ELF-1 (cell line): ENCODE measurements around the gene CIROP.

Source experiments
- DNase-seq: peaks from one replicate; pipeline ENCODE4 v3.0.0-alpha.2; 2016; ENCODE audit warnings: low read depth, low spot score

The CIROP gene

DNA sequence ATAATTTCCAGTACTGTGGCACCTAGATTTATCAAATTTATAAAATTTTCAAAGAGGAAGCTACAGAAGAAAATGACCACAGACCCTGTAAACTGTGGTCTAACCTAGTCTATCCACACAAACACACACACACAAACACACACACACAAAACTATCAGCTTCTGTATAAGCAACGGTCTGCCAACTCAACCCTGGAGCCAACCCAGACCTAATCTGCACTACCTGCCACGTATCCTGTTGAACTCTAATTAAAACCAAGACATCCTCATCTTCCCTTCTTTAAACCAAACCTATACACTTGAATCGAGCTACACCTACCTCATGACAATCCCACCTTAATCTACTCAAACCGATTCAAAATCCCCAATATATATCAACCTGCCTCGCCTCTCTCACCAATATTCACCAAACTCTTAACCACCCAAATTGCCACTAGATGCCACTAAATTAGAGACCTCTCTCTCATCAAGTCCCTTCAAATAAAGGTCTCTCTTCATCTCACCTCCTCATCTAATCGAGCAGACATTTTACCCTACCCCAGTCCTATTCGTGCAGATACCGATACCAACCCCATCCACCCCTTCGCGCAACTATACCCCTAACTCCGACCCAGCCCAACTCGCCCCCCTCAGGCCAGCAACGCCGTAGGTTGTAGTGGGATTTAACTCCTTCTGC lies 10.7 kb downstream of the CIROP start:
- no peak for DNase-seq

- DNase-seq = no peak
Measured at GRCh38 chr14:23093526-23093925, 11.3 kb downstream of the CIROP start.

GRCh38 chr14:23093104-23093503 lies 11.7 kb downstream of the CIROP start:
- DNase-seq = no peak

GRCh38 chr14:23091294-23092225 lies 13.2 kb downstream of the CIROP start:
- no peak for DNase-seq

DNA sequence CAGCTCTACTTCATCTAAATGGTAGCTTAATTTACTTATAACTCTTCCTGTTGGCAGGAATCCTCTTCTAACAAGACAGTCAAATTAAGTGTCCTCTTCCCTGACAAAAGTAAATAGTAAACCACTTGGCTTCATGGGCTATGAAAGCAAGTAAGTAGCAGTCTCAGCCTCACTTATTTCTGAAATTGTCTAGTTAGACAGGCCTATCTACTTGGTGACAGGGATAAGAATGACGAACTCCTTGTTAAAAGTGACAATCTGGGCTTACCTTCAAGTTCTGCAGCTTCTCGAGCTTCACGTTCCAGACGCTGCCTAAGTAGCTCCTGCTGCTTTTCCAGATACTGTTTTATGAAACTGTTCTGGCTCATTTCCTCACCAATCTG lies 14.5 kb downstream of the CIROP start:
- DNase-seq = no peak

- no peak for DNase-seq
Measured at GRCh38 chr14:23089498-23090253, 15.1 kb downstream of the CIROP start.

DNA sequence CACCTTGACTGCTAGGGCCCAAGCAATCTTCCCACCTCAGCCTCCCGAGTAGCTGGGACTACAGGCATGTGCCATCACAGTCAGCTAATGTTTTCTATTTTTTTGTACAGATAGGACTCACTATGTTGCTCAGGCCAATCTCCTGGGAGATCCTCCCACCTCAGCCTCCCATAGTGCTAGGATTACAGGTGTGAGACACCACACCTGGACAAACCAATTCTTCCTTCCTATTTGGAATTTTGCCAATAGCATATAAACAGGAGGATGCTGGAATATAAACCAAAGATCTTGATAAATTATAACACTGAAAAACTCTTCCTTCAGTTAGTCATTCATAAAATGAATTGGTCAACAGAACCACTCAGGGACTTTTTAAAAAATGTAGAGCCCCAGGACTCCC lies 18.2 kb downstream of the CIROP start:
- DNase-seq = no peak

DNA sequence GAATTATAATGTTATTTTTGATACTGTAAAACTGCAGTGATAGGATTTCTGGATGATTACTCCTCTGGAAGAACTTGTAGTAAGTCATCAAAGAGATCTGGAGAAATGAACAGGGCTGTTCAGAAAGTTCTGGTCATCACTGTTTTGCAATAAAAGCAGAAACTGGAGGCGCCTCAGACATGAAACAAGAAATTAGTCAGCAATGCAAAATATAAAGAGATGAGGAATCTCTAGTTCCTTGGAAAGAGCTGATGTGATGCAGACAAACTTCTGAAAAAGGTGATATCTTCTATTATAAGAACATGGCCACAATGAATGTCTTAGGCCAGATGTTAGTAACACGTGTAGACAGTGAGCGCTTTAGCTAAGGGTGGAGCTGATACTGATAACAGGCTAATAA lies 19.3 kb downstream of the CIROP start:
- no peak for DNase-seq

GRCh38 chr14:23080474-23080873 lies 24.3 kb downstream of the CIROP start:
- DNase-seq = no peak

DNA sequence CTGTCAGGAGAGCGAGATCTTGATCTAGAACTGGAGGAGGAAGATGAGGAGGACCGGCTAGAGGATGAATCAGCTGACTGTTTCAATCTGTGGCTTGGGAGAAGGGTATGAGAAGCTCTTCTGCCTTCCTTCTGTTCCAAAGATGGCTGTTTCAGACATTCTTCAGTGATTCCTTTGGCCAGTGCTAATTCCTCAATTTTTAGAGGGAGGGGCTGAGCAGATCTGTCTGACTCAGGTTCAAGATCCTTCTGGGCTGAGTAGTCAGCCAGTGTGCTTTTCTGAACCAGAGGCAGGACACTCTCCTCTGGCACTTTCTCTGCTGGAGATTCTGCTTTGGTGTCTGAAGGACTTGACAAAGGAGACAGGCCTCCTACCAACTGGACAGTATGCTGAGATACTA lies 25.1 kb downstream of the CIROP start:
- no peak for DNase-seq

- peak; percentile 65 for DNase-seq
Measured at GRCh38 chr14:23078692-23079116, 26.1 kb downstream of the CIROP start.

DNA sequence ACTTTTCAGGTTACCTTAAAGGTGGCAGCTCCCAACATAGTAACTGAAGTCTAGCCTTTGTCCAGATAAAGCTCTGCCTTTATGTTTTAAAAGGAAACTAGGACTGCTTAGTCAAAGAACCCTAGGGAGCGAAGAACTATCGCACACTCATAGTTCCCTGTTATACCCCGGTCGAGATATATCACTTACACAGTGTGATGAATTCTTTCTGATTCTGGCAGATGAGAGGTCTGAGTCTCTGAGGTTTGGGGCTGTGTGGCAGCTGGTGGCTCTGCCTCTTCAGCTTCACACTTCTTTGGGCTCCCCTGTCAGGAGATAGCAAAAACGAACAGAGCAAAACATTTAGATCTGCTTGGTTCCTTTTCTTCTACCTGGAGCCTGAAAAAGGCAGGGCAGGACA lies 26.8 kb downstream of the CIROP start:
- DNase-seq = no peak

DNA sequence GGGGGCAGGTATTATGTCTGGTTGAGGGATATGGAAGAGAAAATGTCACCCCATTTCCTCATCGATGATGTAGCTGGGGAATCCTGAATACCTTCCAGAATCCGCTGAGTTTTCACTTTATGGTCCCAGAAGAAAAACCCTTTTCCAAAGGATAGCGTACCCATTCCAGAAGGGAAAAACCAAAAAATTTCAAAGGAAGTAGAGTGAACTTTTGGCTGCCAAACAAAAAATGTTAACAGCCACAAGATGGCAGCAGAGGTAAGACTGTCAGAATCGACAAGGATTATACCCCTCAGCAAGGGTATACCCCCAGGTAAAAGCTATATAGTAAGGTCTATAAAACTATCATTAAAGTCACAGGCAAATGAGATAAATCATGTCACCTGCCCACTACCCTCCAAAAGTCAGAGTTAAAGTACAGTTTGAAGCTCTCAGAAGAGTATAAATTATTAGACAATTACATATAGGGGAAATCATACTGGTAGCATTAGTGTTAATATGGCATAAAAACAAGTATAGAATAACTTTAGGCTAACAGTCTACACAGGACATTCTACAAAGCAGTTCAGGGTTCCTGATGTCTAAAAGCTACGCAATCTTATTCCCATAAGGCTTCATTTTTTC lies 27.9 kb downstream of the CIROP start:
- no peak for DNase-seq

DNA sequence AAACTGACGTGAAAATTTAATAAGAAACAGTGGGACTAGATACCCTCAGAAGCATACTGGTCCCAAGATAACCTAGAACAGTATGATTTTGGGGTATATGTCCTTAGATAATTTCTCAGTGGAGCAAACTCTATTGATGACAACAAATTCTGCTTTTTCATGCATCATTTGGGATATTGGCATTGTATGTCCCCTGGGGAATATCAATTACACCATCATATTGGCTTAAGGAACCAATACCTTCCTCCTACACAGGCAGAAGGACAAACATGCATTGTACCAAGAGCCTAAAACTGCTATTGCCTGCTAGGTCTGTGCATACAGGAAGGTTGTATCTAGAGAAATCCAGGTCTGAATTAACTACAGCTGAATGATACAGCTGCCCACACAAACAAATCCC lies 29.9 kb downstream of the CIROP start:
- DNase-seq = no peak

- peak; percentile 82 for DNase-seq
Measured at GRCh38 chr14:23071921-23072539, 32.8 kb downstream of the CIROP start.

DNA sequence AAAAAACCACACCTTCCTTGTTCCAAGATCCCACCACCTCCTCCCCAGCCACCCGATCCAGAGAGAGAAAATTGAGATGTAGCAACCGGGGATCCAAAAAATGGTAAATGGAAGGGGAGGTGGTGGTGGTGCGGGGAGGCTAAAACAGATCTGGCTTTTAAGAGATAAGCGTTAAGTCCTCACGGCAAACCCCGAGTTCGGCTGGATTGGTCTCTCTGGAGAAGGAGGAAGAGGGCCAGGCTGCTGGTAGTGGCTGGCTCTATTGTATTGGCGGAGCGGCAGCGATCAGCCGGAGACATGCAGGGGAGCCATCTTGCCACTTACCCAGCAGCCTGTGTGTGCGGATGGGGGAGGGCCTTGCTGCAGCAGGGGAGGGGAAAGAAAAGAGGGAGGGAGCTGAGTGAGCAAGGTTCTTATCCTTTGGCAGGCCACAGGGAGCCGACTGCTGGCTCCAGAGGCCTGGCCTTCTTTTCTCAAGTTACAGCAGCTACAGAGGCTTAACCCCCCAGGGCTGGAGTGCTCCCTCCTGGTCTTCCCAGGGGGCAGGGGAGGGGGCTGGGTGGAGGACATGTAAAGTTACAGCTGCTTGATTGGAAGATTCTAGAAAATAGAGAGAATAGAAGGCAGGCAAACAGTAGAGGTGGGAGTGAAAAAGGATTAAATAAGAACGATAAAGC lies 33.4 kb downstream of the CIROP start:
- DNase-seq = peak; percentile 97

DNA sequence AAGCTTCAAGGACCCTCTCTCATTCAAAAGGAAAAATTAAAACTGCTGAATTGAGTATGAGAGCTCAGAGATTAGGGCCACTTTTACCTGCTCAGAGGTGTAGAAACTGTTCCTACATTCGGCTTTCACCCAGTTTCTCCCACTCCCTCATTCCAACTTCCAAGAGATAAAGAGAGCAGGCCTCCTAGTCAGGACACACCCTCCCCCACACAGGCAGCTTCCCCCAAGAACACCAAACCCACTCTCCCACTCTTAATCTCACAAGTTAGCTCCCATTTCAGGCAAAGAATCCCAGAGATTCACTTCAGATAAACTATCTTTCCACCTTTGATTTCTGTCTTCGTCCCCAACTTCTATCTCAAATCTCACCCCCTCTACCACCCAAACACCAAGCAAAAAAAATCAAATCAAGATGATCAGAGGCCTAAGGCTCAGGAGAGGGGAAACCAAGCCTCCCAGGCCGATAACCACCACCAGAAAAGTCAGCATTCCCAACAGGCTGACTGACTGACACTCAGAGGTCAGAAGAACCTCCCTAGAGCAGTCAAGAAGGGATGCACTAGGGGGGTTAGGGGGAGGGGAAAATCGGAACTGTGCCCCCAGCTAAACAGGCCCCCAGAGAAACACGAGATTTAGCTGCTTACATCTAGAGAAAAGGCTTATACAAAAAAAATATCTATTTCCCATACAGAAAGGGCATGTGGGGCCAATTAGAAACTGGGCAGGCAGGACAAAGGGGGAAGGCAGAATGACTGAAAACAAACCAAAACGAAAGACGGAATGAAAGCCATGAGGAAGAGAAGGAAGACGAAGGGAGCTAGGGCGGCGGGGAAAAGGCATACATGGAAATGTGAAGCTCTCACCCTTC lies 34.3 kb downstream of the CIROP start:
- DNase-seq = peak; percentile 58

DNA sequence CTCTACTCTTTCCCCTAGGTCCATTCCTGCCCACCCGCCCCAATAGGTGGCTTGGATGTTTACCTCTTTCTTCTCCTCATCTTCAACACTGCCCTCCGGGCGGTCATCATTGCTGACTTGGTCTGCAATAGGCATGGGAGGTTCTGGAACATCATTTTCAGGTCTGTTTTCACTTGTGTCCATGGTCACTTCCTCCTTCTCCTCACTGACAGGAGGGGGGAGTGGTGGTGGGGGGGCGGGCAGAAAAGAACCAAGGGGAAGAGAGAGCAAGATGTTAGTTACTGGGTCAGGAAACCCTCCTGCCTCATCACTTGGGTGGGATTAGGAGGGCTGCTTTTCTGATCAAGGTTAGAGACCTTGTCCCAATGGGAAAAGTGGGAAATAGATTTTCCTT lies 35.4 kb downstream of the CIROP start:
- no peak for DNase-seq

DNA sequence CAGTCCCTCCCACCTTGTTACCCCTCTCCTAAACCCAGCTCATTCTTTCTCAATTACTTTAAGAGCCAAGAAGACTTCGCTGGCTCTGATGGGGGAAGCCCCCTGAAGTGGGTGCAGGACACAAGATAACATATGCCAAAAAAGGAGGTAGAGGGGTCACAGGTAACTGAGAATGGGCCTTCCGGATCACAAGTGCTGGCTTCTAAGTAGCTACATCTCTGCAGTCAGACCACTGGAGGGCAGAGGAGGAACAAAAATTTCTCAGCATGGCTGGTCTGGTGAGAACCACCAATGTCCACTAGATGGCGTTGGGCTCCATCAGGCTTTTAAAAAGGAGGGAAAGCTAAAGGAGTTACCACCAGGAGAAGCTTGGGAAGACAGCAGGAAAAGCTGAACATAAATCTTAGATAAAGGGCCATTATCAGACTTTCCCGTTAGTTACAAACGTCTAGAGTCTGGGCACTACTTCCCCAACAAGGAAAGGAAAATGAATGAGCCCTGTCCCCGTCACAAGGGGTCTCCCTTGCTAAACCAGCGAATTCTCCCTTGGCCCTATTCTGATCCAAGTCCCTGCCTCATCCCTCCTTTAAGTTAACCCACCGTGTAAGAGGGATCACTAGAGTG lies 35.9 kb downstream of the CIROP start:
- DNase-seq = peak; percentile 98
